Epidermal melanocyte (primary cell): Measurements from ENCODE around the gene ETNPPL.

ENCODE experiments used
- DNase-seq: peaks from one replicate; pipeline ENCODE4 v3.0.0; 2011; ENCODE audit warnings: low spot score; ENCODE audit not compliant: insufficient read length

Gene ETNPPL

GRCh38 chr4:108762559-108763225 is at the start of gene ETNPPL:
ETNPPL (minus strand) TSS chr4:108763053; CDS start chr4:108762898, 155 bp downstream.
- DNase-seq, result no peak

DNA sequence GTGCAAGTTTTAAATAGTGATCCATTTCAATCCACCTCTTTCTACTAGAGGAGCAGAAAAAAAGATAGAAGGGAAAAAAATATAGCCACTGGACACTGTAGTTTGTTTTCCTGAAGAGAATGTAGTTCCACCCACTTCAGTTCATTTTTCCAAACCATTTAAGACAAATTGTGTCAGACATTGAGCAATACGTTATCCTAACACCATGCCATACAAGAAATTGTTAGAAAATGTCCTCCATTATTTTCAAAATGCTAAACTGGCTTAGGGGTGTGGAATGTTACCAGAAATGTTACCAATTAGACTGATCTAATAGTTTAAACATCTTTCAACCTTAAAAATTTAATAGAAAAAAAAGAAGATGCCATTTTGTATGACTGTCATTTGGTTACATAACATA is 48.6 kb upstream of the ETNPPL start:
- DNase-seq, result no peak

GRCh38 chr4:108810087-108810486 is 47.2 kb upstream of the ETNPPL start:
- DNase-seq, result no peak

DNA sequence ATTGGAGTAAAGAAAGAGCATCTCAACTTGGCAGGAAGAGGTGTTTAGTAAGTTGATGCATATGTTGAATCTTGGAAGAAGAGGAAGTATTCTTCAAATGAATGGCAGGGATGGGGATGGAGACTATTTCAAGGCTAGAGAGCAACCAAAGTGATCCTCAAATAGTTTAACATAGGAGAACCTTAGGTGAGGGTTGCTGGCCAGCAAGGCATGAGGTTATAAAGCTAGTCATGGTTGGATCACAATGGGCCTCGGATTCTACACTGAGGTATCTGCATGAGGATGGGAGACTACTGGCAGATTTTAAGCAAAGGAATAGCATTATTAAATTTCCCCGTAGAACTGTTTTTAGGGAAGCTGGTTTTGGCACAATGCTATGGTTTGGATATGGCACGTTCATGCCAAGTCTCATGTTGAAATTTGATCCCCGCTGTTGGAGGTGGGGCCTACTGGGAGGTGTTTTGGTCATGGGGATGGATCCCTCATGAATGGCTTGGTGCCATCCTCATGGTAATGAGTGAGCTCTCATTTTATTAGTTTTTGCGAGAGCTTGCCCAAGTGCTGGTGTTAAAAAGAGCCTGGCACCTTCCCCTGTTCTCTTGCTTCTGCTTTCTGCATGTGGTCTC is 41.9 kb upstream of the ETNPPL start:
- DNase-seq, result no peak

GRCh38 chr4:108799306-108799705 is 36.5 kb upstream of the ETNPPL start:
- DNase-seq, result no peak

DNA sequence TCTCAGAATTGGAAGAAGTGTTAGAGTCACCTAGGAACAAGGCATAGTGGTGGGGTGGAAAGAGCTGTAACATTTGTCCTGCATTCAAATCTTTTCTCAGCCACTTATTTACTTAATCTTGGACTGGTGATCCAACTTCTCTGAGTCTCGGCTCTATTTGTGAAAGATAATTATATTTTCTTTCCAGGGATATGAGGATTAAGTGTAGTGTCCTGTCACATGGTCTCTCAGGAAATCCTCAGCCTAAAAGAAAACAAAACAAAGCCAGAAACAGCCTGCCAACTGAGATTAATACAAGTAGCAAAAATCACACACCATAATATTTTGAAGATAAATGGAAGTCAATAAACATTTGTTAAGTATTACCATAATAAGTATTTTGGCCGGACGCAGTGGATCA is 33.3 kb upstream of the ETNPPL start:
- no peak for DNase-seq

GRCh38 chr4:108795733-108796132 is 32.9 kb upstream of the ETNPPL start:
- DNase-seq, result no peak

- DNase-seq, result no peak
Measured at GRCh38 chr4:108794136-108794535, 31.3 kb upstream of the ETNPPL start.

GRCh38 chr4:108793415-108793814 is 30.6 kb upstream of the ETNPPL start:
- no peak for DNase-seq

- no peak for DNase-seq
Measured at GRCh38 chr4:108788731-108789130, 25.9 kb upstream of the ETNPPL start.

DNA sequence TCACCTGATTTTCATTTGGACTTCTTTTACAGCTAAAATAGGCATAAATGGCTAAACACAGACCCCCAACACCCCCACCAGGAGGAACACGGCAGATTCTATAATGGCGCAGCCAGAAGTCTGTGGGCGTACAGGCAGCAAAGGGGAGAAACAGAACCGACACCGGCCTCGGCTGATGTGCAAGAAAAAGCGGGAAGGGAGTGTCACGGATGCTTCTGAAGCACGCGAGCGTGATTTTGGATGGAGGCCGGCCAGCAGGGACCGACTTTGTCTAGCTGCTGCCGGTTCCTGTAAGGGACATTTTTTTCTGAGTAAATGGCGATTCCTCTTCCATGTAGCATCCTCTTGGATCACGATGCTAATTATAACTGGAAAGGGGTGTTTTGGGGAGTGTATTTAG is 24.9 kb upstream of the ETNPPL start:
- DNase-seq, result no peak

- no peak for DNase-seq
Measured at GRCh38 chr4:108787106-108787505, 24.3 kb upstream of the ETNPPL start.

DNA sequence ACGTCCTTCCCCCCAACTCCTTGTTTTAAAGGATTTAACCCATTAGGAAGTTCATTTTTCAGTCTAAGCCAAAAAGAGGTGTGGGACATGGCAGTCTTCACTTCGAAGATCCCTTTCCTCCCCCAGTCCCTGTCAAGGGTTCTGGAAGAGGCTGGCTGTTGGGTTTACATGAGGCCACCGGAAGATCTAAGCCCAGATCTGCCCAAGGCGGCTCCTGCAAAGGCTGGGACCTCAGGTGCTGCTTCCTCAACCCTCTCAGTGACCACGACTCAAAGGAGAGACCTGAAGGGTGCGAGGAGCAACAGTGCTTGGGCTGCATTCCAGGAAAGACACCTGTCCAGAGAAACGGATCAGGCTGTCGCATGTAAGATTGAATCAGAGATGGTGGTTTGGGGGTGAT is 23.5 kb upstream of the ETNPPL start:
- no peak for DNase-seq

DNA sequence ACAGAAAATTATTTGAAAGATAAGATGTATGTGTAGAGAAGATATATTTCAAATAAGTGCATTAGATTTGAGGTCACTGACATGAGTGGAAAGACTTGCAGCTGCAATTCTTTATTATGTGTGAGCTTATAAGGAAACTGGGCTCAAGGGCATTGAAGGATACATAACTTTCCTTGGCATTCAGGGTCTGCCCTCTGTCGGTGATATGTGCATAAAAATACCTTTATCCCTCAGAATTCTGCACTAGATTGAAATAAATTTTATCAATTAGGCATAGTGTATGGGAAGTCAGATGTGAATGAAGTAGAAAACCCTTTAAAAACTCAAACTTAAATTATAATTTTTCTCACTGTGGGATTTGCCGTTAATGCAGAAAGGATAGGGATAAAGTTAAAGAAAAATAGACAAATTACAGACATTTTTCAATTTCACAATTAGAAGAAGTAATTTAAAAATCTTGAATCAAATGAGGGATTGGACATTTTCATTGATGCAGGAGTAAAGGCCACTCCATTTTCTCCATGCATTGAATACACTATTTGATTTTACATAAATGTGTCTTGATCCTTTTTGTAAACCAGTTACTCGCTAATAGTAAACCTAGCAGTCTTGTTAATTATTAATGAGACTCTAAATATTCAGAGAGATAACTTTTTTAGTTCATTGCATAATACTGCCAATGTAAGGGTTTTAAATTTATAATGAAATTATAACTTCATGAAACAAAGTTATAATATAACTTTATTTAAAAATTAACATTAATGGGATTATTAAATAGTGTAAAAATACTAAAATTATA is 21.0 kb upstream of the ETNPPL start:
- DNase-seq, result peak; percentile 33

DNA sequence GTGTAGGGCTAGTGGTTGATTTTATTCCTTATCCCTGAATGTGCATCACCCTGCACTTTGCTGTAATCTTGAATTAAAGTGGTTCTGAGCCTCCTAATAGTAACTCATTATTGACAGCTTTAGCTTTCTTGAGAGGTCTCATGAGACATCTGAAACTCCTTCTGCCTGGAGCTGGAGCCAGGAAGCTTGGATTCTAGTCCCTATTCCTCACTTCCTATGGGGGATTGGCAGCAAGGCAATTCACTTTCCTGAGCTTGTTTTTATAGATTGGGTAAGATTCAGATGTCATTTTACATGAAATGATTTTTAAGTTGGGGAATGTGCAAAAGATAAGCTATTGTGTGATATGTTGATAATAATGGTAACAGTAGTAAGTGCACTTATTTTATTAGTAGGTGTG is 17.1 kb upstream of the ETNPPL start:
- no peak for DNase-seq

DNA sequence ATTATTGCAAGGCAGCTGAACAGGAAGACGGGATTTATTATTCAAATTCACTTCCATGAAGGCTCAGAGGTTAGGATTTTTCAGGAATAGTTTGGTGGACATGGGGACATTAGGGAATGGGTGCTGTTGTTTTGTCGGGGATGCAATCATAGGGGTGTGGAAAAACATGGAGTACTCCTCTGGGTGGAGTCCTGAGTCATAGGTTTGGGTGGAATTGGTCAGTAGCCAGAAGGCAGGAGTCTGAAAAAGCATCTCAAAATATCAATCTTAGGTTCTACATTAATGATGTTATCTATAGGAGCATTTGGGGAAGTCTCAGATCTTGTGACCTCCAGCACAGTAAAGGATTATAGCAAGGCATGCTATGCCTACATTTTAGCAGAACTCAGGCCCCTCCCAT is 14.5 kb upstream of the ETNPPL start:
- no peak for DNase-seq

- no peak for DNase-seq
Measured at GRCh38 chr4:108775921-108776320, 13.1 kb upstream of the ETNPPL start.

DNA sequence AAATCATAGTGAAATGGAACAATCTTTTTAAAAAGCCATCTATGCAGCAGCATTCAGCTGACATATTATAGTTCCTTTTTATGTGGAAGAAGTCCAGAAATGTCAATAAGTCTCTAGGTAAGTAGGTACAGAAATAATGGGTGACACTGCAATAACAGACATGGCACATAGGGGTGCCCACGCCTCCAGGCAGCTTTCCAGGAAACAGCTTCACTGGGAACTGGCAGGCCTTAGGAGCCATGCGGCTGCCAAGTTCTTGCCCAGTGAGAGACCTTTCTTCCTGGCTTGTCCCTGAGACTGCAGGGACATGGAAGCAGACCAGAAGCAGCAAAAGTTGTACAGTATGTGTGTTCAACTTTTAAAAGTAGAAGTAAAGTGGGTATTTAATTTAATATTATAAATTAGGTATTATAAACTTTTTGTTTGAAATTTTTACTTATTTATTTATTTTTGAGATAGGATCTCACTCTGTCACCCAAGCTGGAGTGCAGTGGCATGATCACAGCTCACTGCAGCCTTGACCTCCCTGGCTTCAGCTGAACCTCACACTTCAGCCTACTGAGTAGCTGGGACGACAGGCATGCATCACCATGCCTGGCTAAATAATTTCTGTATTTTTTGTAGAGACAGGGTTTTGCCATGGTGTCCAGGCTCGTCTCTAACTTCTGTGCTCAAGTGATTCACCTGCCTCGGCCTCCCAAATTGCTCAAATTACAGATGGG is 12.1 kb upstream of the ETNPPL start:
- no peak for DNase-seq

- DNase-seq, result no peak
Measured at GRCh38 chr4:108772402-108772801, 9.5 kb upstream of the ETNPPL start.

DNA sequence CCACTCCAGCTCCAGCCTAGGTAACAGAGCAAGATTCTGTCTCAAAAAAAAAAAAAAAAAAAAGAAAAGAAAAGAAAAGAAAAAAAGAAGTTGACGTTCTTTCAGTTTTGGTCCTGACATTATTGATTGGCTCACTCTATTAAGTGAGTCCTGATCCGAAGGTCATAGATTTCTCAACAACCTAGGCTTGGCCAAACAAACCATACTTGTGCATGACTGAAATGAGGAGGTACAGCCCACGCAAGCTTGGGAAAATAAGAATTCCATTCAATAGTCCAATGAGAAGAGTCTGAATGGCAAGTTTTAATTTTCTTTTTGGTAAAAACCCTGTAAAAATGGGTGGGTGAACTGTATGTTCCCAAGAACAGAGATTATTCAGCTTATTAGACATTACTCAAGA is 3.2 kb upstream of the ETNPPL start:
- DNase-seq, result no peak

- no peak for DNase-seq
Measured at GRCh38 chr4:108763986-108764385, 1.1 kb upstream of the ETNPPL start.

GRCh38 chr4:108763226-108763593 is 357 bp upstream of the ETNPPL start:
- no peak for DNase-seq
